Activated CD4-positive, CD25-positive, alpha-beta regulatory T cell (primary cell): ENCODE results near the gene SLC12A6.

Experiments
- DNase-seq, 4 experiments: peaks; one replicate each; lab custom pipeline; 2025; lab: John Stamatoyannopoulos, UW

SLC12A6 gene

GRCh38 chr15:34259566-34259965 lies 78.0 kb downstream of the SLC12A6 start:
- DNase-seq = no peak

- no peak for DNase-seq
Measured at GRCh38 chr15:34258151-34258550, 79.4 kb downstream of the SLC12A6 start.

DNA sequence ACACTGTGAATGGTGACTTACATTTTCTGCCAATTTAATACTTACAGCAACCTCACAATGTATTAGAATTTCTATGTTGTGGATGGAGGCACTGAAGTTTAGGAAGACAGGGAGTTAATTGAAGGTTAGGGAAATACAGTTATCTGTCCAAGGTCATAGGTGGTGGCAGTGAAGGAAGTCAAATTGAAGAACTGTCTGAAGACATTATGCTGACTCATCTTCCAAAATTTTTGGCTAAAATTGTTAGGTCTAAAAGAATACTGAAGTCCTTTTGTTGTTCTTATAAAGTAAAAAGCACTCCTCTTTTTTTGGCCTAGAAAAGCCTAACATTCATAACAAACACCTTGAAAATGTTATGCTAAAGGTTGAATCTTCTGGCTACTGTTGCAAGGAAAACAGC lies 85.0 kb downstream of the SLC12A6 start:
- no peak for DNase-seq

DNA sequence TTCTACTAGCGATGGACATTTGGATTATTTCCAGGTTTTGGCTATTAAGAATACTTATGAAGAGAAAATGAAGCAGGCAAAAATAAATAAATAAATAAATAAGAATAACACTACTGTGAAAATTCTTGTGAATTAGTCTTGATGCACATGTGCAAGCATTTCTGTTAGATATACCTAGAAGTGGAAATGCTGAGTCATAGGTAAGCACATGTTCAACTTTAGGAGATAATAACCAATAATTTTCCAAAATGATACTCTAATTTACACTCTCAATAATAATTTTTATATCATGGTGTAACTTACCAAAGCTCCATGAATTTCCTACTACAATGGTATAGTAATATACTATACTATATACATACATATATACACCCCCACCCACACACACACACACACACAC lies 89.4 kb downstream of the SLC12A6 start:
- DNase-seq = no peak

GRCh38 chr15:34246276-34246976 lies 91.2 kb downstream of the SLC12A6 start:
- DNase-seq = no peak

DNA sequence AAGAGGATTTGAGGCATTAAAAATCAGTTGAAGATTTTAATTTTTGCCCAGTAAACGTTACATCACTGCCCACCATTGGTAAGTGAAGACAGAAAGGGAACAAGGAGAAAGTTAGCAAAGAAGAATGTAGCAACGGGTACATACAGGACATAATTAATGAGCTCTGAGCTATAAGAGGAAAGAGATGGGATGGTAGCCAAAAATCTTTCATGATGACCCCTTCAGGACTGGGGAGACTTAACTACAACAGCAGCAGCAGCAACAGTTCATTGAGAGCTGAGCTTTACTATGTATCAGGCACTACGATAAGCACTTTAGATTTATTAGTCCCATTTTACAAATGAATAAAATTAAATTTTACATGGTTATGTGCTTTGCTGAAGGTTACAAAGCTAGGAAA lies 94.4 kb downstream of the SLC12A6 start:
- no peak for DNase-seq

DNA sequence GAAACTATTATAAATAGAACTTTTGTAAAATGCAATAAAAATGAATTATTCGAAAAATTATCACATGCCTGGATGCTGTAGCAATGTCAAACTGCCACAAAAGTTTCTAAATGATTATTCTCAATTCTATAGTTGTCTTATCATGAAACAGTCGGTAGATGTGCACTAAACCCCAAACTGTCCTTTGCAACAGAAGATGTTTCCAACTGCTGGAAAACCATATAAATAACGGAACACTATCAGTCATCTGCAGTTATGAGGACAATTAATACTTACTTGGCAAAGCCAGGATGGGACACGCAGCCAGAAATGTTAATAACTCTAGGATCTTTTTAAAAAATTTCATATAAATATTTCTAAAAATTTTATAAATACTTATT lies 95.3 kb downstream of the SLC12A6 start:
- DNase-seq = no peak

- no peak for DNase-seq
Measured at GRCh38 chr15:34241376-34242330, 95.9 kb downstream of the SLC12A6 start.

GRCh38 chr15:34240537-34240936 lies 97.0 kb downstream of the SLC12A6 start:
- DNase-seq = no peak

GRCh38 chr15:34239151-34239808 lies 98.3 kb downstream of the SLC12A6 start:
- DNase-seq = peak in 1 of 4 experiments; percentile 3

DNA sequence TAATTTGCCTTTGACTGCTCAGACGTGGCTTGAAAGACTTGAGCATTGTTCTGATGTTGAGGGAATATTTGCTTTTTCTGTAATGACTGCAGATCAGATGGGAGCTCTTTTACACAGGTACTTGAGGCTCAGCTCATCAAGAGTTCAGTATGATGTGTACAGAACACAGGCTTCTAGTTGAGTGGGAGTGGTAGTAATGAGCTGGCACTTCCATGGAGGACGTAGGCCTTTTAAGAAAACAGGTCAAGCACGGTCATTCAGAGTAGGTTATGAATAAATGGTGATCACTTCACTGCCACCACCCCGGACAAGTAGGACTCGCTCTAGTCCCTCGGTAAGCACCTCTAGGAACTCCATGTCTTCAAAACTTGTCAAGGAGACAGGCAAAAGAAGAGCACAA lies 104.0 kb downstream of the SLC12A6 start:
- no peak for DNase-seq

GRCh38 chr15:34223904-34224596 lies 113.5 kb downstream of the SLC12A6 start:
- DNase-seq = no peak

DNA sequence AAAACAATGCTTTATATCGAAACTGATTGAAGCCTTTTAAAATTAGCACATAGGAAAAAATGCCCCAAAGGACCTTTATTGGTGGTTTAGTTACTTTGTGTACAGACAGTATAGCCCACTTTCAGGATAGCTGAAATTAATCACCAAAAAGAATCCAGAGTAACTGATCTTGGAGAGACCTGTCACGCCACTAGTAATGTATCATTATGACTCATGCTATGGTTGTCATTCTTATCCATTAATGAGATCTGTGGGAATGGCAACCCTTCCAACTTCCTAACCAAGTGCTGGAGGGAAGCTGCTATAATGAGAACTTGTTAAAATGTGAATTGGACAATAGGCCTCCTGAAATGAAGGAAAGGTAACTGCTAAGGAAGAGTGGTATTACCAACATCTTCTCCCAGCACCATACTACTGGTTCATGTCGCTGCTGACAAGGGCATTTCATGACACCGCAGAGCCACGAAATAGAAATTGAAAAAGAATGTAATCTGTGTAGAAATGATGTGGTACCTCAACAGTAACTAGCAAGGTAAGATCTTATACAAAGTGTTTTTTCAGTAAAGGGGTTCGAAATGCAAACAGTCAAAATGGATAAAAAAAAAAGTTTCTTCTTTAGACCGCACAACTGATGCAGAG lies 119.9 kb downstream of the SLC12A6 start:
- DNase-seq = no peak

DNA sequence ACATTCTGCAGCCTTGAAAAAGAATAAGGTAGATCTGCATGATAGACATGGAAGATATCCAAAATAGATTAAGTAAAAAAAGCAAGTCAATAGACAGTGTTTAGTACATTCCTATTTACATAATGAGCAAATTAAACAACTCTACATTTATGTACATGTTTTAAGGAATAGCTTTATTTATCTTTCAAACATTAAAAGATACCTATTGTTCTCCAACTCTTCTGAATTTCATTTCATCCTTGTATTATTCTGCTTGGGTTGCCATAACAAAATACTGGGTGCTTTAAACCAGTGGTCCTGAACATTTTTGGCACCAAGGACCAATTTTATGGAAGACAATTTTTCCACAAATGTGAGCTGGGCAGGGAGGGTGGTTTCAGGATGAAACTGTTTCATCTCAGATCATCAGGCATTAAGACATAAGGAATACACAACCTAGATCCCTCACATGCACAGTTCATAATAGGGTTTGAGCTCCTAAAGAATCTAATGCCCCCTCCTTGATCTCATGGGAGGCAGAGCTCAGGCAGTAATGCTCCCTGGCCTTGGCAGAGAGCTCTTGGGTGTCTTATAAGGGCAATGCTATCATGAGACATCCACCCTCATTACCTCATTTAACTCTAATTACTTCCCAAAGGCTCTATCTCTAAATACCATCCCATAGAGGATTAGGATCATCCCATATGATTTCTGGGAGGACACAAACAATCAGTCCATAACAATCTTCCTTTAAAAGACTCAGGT lies 120.9 kb downstream of the SLC12A6 start:
- no peak for DNase-seq

- DNase-seq = no peak
Measured at GRCh38 chr15:34214135-34214534, 123.4 kb downstream of the SLC12A6 start.

- no peak for DNase-seq
Measured at GRCh38 chr15:34213690-34214089, 123.9 kb downstream of the SLC12A6 start.

- DNase-seq = peak; percentile 93 to 97 (median 94)
Measured at GRCh38 chr15:34209421-34210282, 127.9 kb downstream of the SLC12A6 start, which contains the start of gene KATNBL1. Gene KATNBL1, minus strand, starts transcription at chr15:34210096. Its CDS starts 46,420 bp downstream, at chr15:34163676.

- no peak for DNase-seq
Measured at GRCh38 chr15:34206011-34206410, 131.6 kb downstream of the SLC12A6 start.

GRCh38 chr15:34203936-34204335 lies 133.6 kb downstream of the SLC12A6 start:
- no peak for DNase-seq

- no peak for DNase-seq
Measured at GRCh38 chr15:34203305-34203704, 134.3 kb downstream of the SLC12A6 start.
